Esophagus muscularis mucosa (tissue), 4 donors: ENCODE data around the gene SCFD2. TPM values are rescaled to one million over a fixed set of nuclear protein-coding genes. Genes with fewer than 3 reads are reported as not detected.

Source experiments
- DNase-seq: peaks from one replicate; pipeline ENCODE4 v3.0.0-alpha.2; 2017; ENCODE audit errors: extremely low spot score
- H3K27ac ChIP-seq, 4 donors: fragments of 200-600 bp; sonication (generic); replicated peaks in 1 of 4; 1 replicate in 3 of 4; 2 replicates in 1 of 4; pipeline ENCODE4 v1.5.1; 2016 to 2019; ENCODE audit warnings: mild to moderate bottlenecking in 1 of 4
- H3K27me3 ChIP-seq, 4 donors: fragments of 200-600 bp; sonication (generic); one replicate each; pipeline versions ENCODE4 v1.5.1 to v1.6.0; 2016 to 2019
- H3K36me3 ChIP-seq, 4 donors: fragments of 200-600 bp; sonication (generic); one replicate each; pipeline ENCODE4 v1.5.1; 2016 to 2019
- H3K4me1 ChIP-seq, 4 donors: fragments of 200-600 bp; sonication (generic); one replicate each; pipeline ENCODE4 v1.5.1; 2016 to 2019
- H3K4me3 ChIP-seq, 4 donors: fragments of 200-600 bp; sonication (generic); 1 replicate in 2 of 4; 2 replicates in 2 of 4; pipeline ENCODE4 v1.5.1; 2016 to 2019; ENCODE audit warnings: mild to moderate bottlenecking in 4 of 4, moderate library complexity in 1 of 4
- H3K9me3 ChIP-seq, 4 donors: fragments of 200-600 bp; sonication (generic); 1 replicate in 3 of 4; 2 replicates in 1 of 4; pipeline ENCODE4 v1.5.1; 2016 to 2019
- EP300 ChIP-seq: sonication (generic); formaldehyde crosslinking; IDR thresholded peaks from one replicate; pipeline ENCODE4 v1.6.1; 2017; ENCODE audit warnings: antibody characterized with exemption
- POLR2A ChIP-seq: fragments of 450-650 bp; IDR thresholded peaks from one replicate; pipeline ENCODE4 v1.6.1; 2017; ENCODE audit warnings: antibody characterized with exemption, moderate library complexity, mild to moderate bottlenecking, low read depth
- POLR2AphosphoS5 ChIP-seq, 2 donors: sonication (generic); formaldehyde crosslinking; IDR thresholded peaks; one replicate each; pipeline ENCODE4 v1.6.1; 2017; ENCODE audit warnings: antibody characterized with exemption in 2 of 2
- WGBS: methylation state at CpG from one replicate; pipeline ENCODE4 v1.1.5; 2018; 5-methylcytosine and 5-hydroxymethylcytosine counted together
- intact Hi-C: fragments of 100-400 bp; cut with DNase I; formaldehyde crosslinking; loops from one replicate; pipeline ENCODE4 v1.15.1; 2023
- total RNA-seq, 4 donors: library from RNA; depleted of rRNA; stranded (reverse); fragments of >200 nt; gene quantifications; one replicate each; pipeline versions ENCODE4 v1.1.0 to v1.2.1, GENCODE V29; 2016
- TF ChIP-seq, protein P1 (sequence below), 3 experiments: fragments of 200-600 bp in 2 of 3; fragments of 450-650 bp in 1 of 3; sonication (generic) in 2 of 3; IDR thresholded peaks; one replicate each; pipeline ENCODE4 v1.5.1; 2017 to 2019; ENCODE audit warnings: antibody characterized with exemption in 3 of 3, mild to moderate bottlenecking in 2 of 3, moderate library complexity in 1 of 3

Gene SCFD2
- total RNA-seq, 4 donors from 2014 or later = 10.0 to 15.7 (median 12.7) TPM

DNA sequence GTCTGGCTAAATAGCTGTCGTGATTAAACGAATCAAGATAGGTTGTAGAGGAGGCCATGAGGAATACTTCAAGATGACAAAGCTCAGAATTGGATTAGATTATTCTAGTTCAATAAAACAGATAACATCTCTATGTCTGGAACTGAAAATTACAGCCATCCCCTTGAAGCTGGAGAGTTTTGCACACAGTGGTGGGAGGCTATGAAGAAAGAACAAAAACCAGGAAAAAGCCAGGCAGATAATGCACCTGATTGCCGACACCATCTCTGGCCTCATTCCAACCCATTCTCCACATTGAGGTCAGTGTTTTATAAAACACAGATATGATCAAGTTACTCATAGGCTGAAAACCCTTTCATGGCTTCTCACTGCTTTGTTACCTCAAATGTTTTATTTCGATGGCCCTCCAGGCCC is 315.5 kb downstream of the SCFD2 start:
- H3K4me3 ChIP-seq = no peak overlapping the region
- no peak for DNase-seq
- intact Hi-C loops = no loop called here
- 65% methylated on average over 4 of the region's 4 CpGs for WGBS
- TF ChIP-seq POLR2AphosphoS5 (IDR thresholded peaks at IDR 0.05) (no peak), EP300 (no peak), POLR2A (no peak)
- TF ChIP-seq, protein P1, sequence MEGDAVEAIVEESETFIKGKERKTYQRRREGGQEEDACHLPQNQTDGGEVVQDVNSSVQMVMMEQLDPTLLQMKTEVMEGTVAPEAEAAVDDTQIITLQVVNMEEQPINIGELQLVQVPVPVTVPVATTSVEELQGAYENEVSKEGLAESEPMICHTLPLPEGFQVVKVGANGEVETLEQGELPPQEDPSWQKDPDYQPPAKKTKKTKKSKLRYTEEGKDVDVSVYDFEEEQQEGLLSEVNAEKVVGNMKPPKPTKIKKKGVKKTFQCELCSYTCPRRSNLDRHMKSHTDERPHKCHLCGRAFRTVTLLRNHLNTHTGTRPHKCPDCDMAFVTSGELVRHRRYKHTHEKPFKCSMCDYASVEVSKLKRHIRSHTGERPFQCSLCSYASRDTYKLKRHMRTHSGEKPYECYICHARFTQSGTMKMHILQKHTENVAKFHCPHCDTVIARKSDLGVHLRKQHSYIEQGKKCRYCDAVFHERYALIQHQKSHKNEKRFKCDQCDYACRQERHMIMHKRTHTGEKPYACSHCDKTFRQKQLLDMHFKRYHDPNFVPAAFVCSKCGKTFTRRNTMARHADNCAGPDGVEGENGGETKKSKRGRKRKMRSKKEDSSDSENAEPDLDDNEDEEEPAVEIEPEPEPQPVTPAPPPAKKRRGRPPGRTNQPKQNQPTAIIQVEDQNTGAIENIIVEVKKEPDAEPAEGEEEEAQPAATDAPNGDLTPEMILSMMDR (IDR thresholded peaks at IDR 0.05) = no peak
- no peaks in the 10 kb centered on the region for H3K27me3 ChIP-seq
- no peaks in the 10 kb centered on the region for H3K9me3 ChIP-seq
- H3K27ac ChIP-seq = no peak overlapping the region
- no peaks in the 10 kb centered on the region for H3K36me3 ChIP-seq
- peaks cover 0 to 6% (median 0%) of the 10 kb centered on the region in 4 donors for H3K4me1 ChIP-seq

DNA sequence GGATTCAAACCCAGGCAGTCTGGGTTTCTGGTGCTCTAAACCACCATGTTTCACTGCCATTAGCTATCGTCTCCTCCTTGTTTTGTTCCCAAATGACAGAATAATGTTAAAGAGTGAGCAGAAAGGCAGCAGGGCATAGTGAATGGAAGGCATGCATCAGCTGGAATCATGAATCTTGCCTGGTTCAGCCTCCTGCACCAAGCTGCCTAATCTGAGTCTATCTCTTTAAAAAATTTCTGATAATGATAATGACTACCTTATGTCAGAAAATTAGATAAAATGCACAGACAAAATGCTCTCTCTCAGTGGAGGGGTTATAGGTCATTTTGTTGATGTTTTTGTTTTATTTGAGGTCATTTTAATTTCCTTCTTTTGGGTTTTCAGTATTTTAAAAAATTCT is 316.3 kb downstream of the SCFD2 start:
- DNase-seq = no peak
- H3K4me1 ChIP-seq = no peaks in the 10 kb centered on the region
- no peaks in the 10 kb centered on the region for H3K9me3 ChIP-seq
- no peaks in the 10 kb centered on the region for H3K36me3 ChIP-seq
- no peak overlapping the region for H3K27ac ChIP-seq
- WGBS = 100% methylated on average over 1 of the region's 1 CpG
- intact Hi-C loops = no loop called here
- no peak overlapping the region for H3K4me3 ChIP-seq
- no peaks in the 10 kb centered on the region for H3K27me3 ChIP-seq
- TF ChIP-seq, protein P1 (IDR thresholded peaks at IDR 0.05) = no peak
- no peak for TF ChIP-seq POLR2A
- TF ChIP-seq EP300 = no peak
- no peak for TF ChIP-seq POLR2AphosphoS5 (IDR thresholded peaks at IDR 0.05)

GRCh38 chr4:53044651-53044960 is 321.3 kb downstream of the SCFD2 start:
- WGBS = 82% methylated on average over 2 of the region's 2 CpGs
- Histone ChIP-seq H3K4me3 (no peak overlapping the region), H3K9me3 (no peaks in the 10 kb centered on the region), H3K27ac (no peak overlapping the region), H3K4me1 (no peaks in the 10 kb centered on the region), H3K36me3 (no peaks in the 10 kb centered on the region), H3K27me3 (no peaks in the 10 kb centered on the region)
- no peak for TF ChIP-seq POLR2A
- no peak for TF ChIP-seq POLR2AphosphoS5 (IDR thresholded peaks at IDR 0.05)
- TF ChIP-seq, protein P1 (IDR thresholded peaks at IDR 0.05) = no peak
- intact Hi-C loops = no loop called here
- DNase-seq = no peak

- H3K9me3 ChIP-seq = no peaks in the 10 kb centered on the region
- H3K4me1 ChIP-seq = no peaks in the 10 kb centered on the region
- no peak for TF ChIP-seq POLR2AphosphoS5 (IDR thresholded peaks at IDR 0.05)
- 65% methylated on average over 4 of the region's 4 CpGs for WGBS
- H3K36me3 ChIP-seq = no peaks in the 10 kb centered on the region
- H3K27me3 ChIP-seq = no peaks in the 10 kb centered on the region
- DNase-seq = no peak
- no peak overlapping the region for H3K4me3 ChIP-seq
- H3K27ac ChIP-seq = no peak overlapping the region
- intact Hi-C loops = no loop called here
These were observed 321.8 kb downstream of the SCFD2 start for GRCh38 chr4:53043891-53044650.

DNA sequence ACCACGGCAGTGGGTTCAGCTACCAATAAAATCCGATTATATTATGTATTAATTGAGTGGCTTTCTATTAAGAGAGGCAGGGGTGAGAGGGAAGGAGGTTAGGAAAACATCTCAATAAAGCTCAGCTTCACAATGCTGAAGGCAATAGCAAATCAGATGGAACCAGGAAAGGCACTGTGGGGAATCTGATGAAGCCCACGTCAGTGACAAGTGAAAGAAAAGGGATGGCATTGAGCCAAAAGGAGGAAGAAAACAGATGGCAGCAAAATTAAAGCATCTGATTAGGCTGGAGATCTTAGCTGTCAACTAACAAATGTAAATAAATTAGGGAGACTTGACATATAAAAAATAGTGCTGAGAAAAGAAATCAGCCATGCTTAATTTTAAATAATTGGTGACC is 322.8 kb downstream of the SCFD2 start:
- no peak overlapping the region for H3K4me3 ChIP-seq
- TF ChIP-seq, protein P1 (IDR thresholded peaks at IDR 0.05) = no peak
- TF ChIP-seq POLR2AphosphoS5 (IDR thresholded peaks at IDR 0.05) (no peak), POLR2A (no peak), EP300 (no peak)
- H3K4me1 ChIP-seq = no peaks in the 10 kb centered on the region
- intact Hi-C loops = no loop called here
- no peak overlapping the region for H3K27ac ChIP-seq
- WGBS = 72% methylated on average over 3 of the region's 3 CpGs
- no peaks in the 10 kb centered on the region for H3K9me3 ChIP-seq
- no peaks in the 10 kb centered on the region for H3K36me3 ChIP-seq
- no peak for DNase-seq
- H3K27me3 ChIP-seq = no peaks in the 10 kb centered on the region
